ENCODE results near the gene PPY.

The PPY gene

GRCh38 chr17:43928609-43929008 lies 13.7 kb downstream of the PPY start:
- no peak for DNase-seq

GRCh38 chr17:43927929-43928328 lies 14.3 kb downstream of the PPY start:
- DNase-seq = peak in 1 of 3 donors; percentile 36

GRCh38 chr17:43927060-43927864 lies 15.0 kb downstream of the PPY start:
- no peak for DNase-seq

DNA sequence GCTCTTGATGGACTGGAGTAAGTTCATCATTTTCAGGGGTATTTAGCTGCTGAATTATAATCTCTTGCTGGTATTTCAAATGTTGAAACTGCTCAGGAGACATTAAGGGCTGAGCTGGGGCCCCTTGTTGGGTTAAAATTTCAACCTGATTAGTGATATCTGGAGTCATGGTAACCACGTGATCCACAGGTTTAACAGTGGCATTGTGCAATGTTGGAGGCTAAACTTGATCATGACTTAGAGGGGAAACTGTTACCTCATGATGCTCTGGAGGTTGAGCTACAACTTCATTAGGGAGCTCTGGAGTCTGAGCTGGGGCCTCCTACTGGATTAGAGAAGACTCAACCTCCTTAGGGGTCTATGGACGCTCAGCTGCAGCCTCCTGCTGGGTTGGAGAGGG lies 17.7 kb downstream of the PPY start:
- DNase-seq = no peak

- no peak for DNase-seq
Measured at GRCh38 chr17:43920500-43921095, 21.7 kb downstream of the PPY start.

GRCh38 chr17:43918026-43918389 lies 24.3 kb downstream of the PPY start:
- no peak for DNase-seq

DNA sequence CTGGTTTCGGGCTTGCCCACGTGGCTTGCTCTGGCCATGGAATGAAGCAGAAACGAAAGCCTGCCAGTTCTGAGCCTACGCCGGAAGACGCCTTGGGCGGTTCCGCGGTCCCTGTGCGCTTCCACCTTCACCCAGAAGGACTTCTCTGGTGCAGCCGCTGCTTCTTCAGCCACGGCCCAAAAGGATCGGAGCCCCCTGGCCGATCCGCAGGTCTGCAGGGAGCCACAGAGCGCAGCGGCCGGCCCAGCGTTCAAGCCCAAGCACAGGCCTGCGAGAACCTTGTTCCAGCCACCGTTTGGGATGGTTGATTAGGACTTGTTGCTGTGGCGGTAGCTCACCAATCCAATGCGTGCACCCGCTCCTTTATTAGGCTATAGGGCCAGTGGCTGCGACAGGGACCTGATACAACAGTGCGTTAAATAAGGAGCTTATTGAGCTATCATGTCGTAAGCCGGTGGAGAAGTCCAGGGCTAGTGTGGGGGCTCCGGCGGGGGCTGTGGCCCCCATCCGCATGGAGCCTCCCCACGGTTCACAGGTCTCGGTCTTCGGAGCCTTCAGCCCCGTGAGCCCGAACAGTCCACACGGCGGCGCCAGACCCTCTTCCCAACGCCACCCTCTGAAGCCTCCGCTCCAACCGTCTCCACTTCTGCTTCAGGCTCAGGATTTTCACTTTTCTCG lies 24.8 kb downstream of the PPY start:
- DNase-seq = peak; percentile 58 to 76 (median 61)

GRCh38 chr17:43917016-43917347 lies 25.3 kb downstream of the PPY start:
- DNase-seq = no peak

DNA sequence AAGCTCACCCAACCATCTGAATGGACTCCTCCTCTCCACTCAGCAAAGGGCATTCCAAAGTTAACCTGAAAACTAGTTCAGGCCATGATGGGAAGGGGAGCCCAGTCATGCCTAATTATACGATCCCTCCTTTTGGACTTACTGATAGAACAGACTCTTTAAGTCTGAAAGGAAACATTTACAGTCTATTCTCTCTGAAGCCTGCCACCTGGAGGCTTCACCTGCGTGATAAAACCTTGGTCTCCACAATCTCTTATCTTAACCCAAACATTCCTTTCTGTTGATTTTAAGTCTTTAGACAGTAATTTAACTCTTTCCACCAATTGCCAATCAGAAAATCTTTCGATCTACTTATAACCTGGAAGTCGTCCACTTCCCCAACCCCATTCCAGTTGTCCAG lies 25.9 kb downstream of the PPY start:
- no peak for DNase-seq

DNA sequence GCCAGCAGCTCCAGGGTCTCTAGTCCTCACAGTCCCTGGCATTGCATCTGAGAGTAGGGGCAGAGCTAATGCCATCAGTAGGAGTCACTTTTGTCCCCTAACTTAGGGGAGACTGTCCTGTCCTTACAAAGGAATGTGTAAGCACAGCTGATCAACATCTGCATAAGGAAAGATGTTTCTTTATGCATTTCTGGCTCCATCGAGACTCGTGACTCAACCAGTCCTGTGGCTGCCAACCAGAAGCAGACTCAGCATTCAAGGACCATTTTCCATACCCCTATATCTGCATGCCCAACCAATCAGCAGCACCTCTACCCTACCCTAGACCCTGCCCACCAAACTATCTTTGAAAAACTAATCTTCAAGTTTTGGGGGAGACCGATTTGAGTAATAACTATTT lies 26.7 kb downstream of the PPY start:
- no peak for DNase-seq

DNA sequence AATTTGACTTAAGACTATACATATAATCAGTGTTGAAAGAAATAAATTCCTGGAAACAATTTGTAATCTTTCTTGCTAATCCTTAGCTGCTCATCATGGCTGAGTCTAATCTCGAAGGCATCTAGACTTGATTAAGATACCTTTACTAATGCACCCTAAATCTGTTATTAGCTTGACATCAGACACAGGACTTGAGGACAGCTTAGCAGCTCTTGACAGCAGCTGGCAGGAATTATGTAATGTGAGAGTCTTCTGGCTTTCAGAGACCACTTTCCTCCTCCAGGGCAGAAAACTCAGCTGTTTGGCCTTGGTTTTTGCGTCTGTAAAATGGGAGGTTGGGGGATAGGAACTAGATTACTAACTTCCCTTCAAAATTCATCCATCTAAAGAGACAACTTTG lies 27.8 kb downstream of the PPY start:
- DNase-seq = no peak

GRCh38 chr17:43913584-43913983 lies 28.7 kb downstream of the PPY start:
- no peak for DNase-seq

- no peak for DNase-seq
Measured at GRCh38 chr17:43912635-43913304, 29.5 kb downstream of the PPY start.

GRCh38 chr17:43911904-43912303 lies 30.4 kb downstream of the PPY start:
- no peak for DNase-seq

DNA sequence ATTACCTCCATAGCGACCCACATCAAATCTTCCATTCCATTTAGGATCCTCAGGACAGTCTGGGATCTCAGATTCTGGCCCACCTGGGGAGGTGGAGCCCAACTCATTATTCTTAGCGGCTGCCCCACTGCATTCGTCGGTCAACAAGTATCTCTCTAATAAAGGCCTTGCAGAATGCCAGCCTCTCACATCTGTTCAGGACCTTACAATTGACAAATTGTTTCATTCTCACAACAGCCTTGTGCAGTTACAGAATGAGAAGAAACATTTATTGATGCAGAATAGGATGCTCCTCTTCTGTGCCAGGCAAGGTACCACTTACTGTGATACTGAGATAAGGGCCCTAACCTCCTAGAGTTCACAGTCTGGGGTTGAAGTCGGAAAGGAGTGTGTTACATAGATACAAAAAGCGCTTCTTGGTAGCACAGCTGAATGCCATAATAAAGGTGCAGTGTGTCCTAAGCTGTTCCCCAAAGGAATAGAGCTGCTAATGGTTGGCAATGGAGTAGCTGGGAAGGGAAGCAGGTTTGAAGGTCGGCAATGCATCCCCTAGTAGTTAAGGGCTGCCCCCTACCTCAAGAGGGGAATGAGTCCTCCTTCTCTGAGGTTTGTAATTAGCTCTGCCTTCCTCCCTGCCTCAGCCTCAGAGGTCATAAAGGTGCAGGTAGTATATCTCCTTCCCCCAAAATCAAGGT lies 32.6 kb downstream of the PPY start:
- no peak for DNase-seq

DNA sequence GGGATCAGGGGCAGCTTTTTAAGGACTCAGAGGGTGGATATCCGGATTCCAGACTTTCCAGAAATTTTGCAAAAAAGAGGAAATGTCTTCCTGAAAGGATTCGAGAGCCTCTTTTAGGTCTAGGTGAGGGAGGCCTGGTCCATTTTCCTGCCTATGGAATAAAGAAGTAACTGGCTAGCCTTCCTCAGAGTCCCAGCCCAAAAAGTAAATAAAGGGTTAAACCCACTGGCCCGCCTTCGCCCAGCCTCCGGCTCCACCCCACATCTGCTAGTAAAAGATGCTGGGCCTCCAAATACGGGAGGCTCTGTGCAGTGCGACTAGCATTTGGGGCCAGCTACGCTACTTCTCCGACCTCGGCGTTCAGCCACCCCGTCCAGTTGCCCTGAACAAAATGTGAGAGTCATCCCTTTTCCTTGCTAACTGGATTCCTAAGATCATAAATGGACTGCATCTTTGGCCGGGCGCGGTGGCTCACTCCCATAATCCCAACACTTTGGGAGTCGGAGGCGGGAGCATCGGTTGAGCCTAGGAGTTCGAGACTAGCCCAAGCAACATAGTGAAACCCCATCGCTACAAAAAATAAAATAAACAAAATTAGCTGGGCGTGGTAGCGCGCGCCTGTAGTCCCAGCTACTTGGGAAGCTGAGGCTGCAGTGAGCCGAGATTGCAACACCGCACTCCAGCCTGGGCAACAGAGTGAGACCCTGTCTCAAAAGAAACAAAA lies 34.1 kb downstream of the PPY start:
- peak in 1 of 3 donors; percentile 17 for DNase-seq

DNA sequence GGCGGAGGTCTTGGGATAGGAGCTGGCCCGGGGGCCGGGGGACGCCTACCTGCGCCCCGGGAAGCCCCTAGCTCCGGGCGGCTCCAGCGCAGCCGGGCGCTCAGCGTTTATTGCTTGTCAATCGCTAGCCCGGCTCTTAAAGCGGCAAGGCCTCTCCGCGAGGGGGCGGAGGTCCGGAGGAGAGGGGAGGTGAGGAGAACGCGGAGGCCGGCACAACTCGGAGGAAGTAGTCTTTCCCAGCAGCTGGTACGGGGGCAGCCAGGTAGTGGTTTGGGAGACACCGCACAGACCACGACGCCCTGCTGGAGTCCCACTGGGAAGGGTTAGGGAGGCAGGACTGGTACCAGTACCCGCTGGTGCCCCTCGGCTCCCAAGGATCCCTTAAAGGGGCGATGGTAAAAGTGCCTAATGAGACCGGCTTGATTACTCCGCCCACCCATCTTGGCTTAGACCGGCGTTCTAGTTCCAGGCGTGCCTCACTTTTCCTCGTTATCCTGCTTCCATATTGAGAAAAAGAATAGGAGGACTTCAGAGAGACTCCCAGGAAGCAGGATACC lies 34.8 kb downstream of the PPY start, which contains the start of gene MPP2:
Gene MPP2 (minus strand): TSS at position 112 of the 557 bp plus-strand sequence. CDS start 3,076 bp downstream, outside the sequence.
- peak in 2 of 3 donors; percentile 34 to 46 for DNase-seq

DNA sequence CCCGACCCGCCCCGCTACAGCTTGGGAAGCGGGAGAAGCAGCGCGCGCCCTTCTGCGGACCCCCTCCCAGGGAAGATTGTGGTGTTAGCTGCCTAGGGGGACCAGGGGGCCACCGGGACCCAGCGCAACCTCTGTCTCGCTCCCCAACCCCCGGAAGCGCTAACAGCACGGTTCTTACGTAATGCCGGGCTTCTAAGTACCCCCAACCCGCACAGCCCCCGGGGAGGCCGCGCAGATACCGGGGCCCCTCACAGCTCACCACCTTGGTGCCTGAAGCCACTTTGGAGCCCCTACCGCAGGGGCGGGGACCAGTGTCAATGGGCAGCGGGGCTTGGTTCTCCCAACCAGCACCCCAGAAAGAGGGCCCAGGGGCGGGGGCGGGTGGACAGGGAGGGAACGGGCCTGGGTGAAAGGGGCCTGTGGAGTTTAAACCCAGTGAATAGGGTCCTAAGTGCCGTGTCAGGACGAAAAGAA lies 35.3 kb downstream of the PPY start:
- DNase-seq = no peak

- peak in 1 of 3 donors; percentile 26 for DNase-seq
Measured at GRCh38 chr17:43905985-43906852, 36.1 kb downstream of the PPY start.

DNA sequence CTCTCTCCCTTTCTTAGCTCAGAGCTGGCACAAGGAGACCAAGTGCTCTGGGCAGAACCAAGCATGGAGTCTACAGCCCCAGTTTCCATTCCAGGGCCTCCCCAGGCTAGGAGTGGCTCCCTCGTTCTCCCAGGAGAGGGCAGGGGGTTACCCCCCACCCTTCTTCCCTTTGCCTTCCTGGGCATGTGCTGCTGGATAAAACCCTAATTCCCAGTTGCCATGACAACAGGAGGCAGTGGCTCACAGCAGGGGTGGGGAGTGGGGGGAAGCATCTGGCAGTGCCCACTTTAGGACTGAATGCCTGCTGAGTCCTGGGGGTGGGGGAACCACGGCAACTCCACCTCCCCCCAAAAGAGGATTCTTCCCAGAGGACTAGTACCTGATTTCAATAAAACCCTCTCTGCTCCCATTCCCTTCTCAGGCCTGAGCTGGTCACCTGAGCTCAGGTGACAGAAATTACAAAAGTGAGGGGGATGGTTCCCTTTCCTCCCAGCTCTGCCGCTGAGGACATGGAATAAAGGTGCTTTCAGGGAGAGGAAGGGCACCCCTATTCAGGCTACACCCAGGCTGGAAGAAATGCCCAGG lies 36.8 kb downstream of the PPY start:
- no peak for DNase-seq

All from suppressor macrophage treated with lipopolysaccharide for 1 hour (primary cell).